ENCODE data around the gene ZNF184.

The ZNF184 gene

DNA sequence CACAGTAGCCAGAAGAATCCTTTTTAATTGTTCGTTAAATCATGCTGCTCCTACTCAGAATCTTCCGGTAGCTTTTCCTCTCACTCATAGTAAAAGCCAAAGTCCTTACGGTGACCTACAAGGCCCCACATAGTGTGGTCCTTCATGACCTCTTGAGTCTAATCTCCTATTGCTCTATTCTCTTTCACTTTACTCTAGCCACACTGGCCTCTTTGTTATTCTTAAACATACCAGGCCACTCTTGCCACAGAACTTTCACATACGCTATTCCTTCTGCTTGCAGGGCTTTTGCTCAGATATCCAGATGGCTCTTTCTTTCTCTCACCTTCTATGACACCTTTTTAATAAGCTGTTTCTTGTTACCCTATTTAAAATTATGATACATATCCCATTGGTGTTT, 58.6 kb downstream of the ZNF184 start:
- Histone ChIP-seq H3K27me3 (ENCODE audit: control insufficient read depth, insufficient read depth, low read length) (no peaks in the 10 kb centered on the region), H3K4me3 (ENCODE audit: low read length) (no peak overlapping the region), H3K9me3 (ENCODE audit: control insufficient read depth, low read depth, low read length) (peaks cover 7% of the 10 kb centered on the region), H3K36me3 (ENCODE audit: control insufficient read depth, low read depth, low read length) (no peaks in the 10 kb centered on the region), H3K4me1 (ENCODE audit: control insufficient read depth, low read depth, low read length) (no peaks in the 10 kb centered on the region), H3K27ac (ENCODE audit: low read length) (no peak overlapping the region), H3K9ac (ENCODE audit: low read length) (no peak overlapping the region)

DNA sequence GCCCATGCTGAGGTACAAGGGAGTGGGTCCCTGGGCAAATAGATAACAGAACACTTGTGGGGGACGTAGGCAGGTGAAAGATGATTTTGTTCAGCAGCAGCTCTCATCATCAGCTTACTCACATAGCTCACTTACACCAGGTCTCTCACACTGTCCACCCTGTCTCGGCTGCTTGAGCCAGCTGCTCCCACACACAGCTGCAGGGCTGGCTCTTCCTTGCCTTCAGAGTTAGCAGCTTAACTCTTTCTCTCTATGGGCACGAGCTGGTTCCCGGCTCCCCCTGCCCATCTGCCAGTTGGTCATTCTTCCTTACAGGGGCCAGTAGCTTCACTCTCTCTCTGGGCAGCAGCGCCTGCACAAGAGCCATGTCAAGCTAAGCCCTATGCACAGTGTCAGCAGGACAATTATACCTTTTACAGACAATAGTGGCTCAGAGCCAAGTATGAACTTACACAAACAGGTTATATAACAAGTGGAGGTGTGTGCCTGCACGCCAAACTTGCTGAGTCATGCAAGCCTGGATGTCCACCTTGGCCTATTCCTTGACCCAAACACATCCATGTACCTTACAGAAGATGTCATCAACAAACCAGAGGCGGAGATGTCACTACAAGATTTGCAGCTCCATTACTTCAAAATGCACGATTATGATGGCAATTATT, 65.6 kb downstream of the ZNF184 start:
- Histone ChIP-seq H3K27me3 (ENCODE audit: control insufficient read depth, insufficient read depth, low read length) (no peaks in the 10 kb centered on the region), H3K4me3 (ENCODE audit: low read length) (no peak overlapping the region), H3K36me3 (ENCODE audit: control insufficient read depth, low read depth, low read length) (no peaks in the 10 kb centered on the region), H3K9me3 (ENCODE audit: control insufficient read depth, low read depth, low read length) (peaks cover 5% of the 10 kb centered on the region), H3K27ac (ENCODE audit: low read length) (no peak overlapping the region), H3K4me1 (ENCODE audit: control insufficient read depth, low read depth, low read length) (no peaks in the 10 kb centered on the region), H3K9ac (ENCODE audit: low read length) (no peak overlapping the region)

DNA sequence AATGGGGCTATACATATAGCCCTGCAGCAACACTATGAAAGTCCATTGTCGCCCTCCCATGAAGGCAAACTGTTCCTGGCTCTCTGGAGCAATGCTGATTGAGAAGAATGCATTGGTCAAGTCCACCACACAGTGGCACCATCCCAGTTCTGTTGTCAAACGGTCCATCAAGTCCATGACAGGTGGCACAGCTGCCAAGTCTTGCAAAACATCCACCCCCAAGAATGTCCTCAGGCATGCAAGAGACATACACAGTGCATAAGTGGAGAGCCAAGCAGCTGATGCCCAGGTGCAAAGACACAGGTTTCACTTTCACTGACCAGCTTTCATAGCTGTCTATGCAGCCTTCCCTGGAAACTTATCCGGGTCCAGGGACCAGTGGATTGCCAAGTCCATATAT, 66.8 kb downstream of the ZNF184 start:
- Histone ChIP-seq H3K9me3 (ENCODE audit: control insufficient read depth, low read depth, low read length) (peaks cover 14% of the 10 kb centered on the region), H3K4me3 (ENCODE audit: low read length) (no peak overlapping the region), H3K4me1 (ENCODE audit: control insufficient read depth, low read depth, low read length) (no peaks in the 10 kb centered on the region), H3K27me3 (ENCODE audit: control insufficient read depth, insufficient read depth, low read length) (no peaks in the 10 kb centered on the region), H3K36me3 (ENCODE audit: control insufficient read depth, low read depth, low read length) (peaks cover 2% of the 10 kb centered on the region), H3K27ac (ENCODE audit: low read length) (no peak overlapping the region), H3K9ac (ENCODE audit: low read length) (no peak overlapping the region)

- no peaks in the 10 kb centered on the region for H3K4me1 ChIP-seq (ENCODE audit: control insufficient read depth, low read depth, low read length)
- H3K4me3 ChIP-seq (ENCODE audit: low read length): no peak overlapping the region
- no peak overlapping the region for H3K9ac ChIP-seq (ENCODE audit: low read length)
- no peak overlapping the region for H3K27ac ChIP-seq (ENCODE audit: low read length)
- H3K27me3 ChIP-seq (ENCODE audit: control insufficient read depth, insufficient read depth, low read length): no peaks in the 10 kb centered on the region
- H3K9me3 ChIP-seq (ENCODE audit: control insufficient read depth, low read depth, low read length): peaks cover 36% of the 10 kb centered on the region
- peaks cover 24% of the 10 kb centered on the region for H3K36me3 ChIP-seq (ENCODE audit: control insufficient read depth, low read depth, low read length)
Observed at GRCh38 chr6:27400877-27401642, 71.8 kb downstream of the ZNF184 start.

Measured in iPS-18a (cell line).